HEK293T (cell line): ENCODE results near the gene CLCA1.

Experiments used
- CTCF ChIA-PET: fragments of 350-600 bp; formaldehyde crosslinking; extraction: SDS; loops from one replicate; lab custom pipeline; 2021; ENCODE audit warnings: antibody characterized with exemption, inconsistent platforms; lab: Yijun Ruan, JAX
- POLR2A ChIA-PET: fragments of 350-600 bp; formaldehyde crosslinking; extraction: SDS; loops from one replicate; lab custom pipeline; 2020; ENCODE audit warnings: antibody characterized with exemption, inconsistent platforms; lab: Yijun Ruan, JAX
- DNase-seq: peaks from one replicate; pipeline ENCODE4 v3.0.0; 2012; ENCODE audit warnings: mixed read lengths; ENCODE audit errors: extremely low spot score
- ARNT ChIP-seq: fragments of 450-650 bp; IDR thresholded peaks from 2 replicates; pipeline ENCODE4 v1.6.1; 2017; ENCODE audit warnings: mild to moderate bottlenecking
- BHLHE40 ChIP-seq: fragments of 450-650 bp; IDR thresholded peaks from 2 replicates; pipeline ENCODE4 v1.6.1; 2016; ENCODE audit warnings: mild to moderate bottlenecking, moderate library complexity, borderline replicate concordance
- CTBP1 ChIP-seq: fragments of 450-650 bp; IDR thresholded peaks from 2 replicates; pipeline ENCODE4 v1.6.1; 2016; ENCODE audit warnings: borderline replicate concordance
- ELF4 ChIP-seq: fragments of 450-650 bp; IDR thresholded peaks from 2 replicates; pipeline ENCODE4 v1.6.1; 2017; ENCODE audit warnings: antibody characterized with exemption
- FOXA1 ChIP-seq: fragments of 450-650 bp; IDR thresholded peaks from 2 replicates; pipeline ENCODE4 v1.6.1; 2016; ENCODE audit warnings: mild to moderate bottlenecking
- FOXK2 ChIP-seq: fragments of 450-650 bp; IDR thresholded peaks from 2 replicates; pipeline ENCODE4 v1.6.1; 2016; ENCODE audit warnings: mild to moderate bottlenecking
- FOXM1 ChIP-seq: fragments of 450-650 bp; IDR thresholded peaks from 2 replicates; pipeline ENCODE4 v1.6.1; 2017; ENCODE audit warnings: mild to moderate bottlenecking, borderline replicate concordance
- HDGF ChIP-seq: fragments of 450-650 bp; IDR thresholded peaks from 2 replicates; pipeline ENCODE4 v1.6.1; 2017; ENCODE audit warnings: antibody characterized with exemption, borderline replicate concordance
- L3MBTL2 ChIP-seq: fragments of 450-650 bp; conservative IDR thresholded peaks from 2 replicates; pipeline ENCODE4 v1.6.1; 2016; ENCODE audit warnings: mild to moderate bottlenecking
- LEF1 ChIP-seq: fragments of 450-650 bp; IDR thresholded peaks from 2 replicates; pipeline ENCODE4 v1.6.1; 2017; ENCODE audit warnings: mild to moderate bottlenecking, borderline replicate concordance
- NFRKB ChIP-seq: fragments of 450-650 bp; IDR thresholded peaks from 2 replicates; pipeline ENCODE4 v1.6.1; 2016; ENCODE audit warnings: mild to moderate bottlenecking, moderate library complexity
- SP1 ChIP-seq: fragments of 450-650 bp; IDR thresholded peaks from 2 replicates; pipeline ENCODE4 v1.6.1; 2017
- SUZ12 ChIP-seq: fragments of 450-650 bp; IDR thresholded peaks from 2 replicates; pipeline ENCODE4 v1.6.1; 2016; ENCODE audit warnings: mild to moderate bottlenecking
- TARDBP ChIP-seq: fragments of 450-650 bp; IDR thresholded peaks from 2 replicates; pipeline ENCODE4 v1.6.1; 2016
- ZNF384 ChIP-seq: fragments of 450-650 bp; IDR thresholded peaks from 2 replicates; pipeline ENCODE4 v1.6.1; 2016
- TF ChIP-seq, protein P1 (sequence below): fragments of 450-650 bp; IDR thresholded peaks from 2 replicates; pipeline ENCODE4 v1.6.1; 2016

Gene CLCA1

GRCh38 chr1:86429835-86430234 is 38.9 kb upstream of the CLCA1 start:
- ChIA-PET POLR2A (no interaction called here), CTCF (interaction anchor here (0.7 kb wide), 1 partner anchor 44 kb away, joined by 3 read pairs; no protein-coding TSS in a partner anchor)
- DNase-seq = no peak
- TF ChIP-seq L3MBTL2 (no peak), LEF1 (no peak), ARNT (no peak), ZNF384 (no peak), FOXA1 (no peak), ELF4 (no peak), SP1 (no peak), FOXK2 (no peak), SUZ12 (no peak), NFRKB (no peak), TARDBP (no peak)
- TF ChIP-seq, protein P1, sequence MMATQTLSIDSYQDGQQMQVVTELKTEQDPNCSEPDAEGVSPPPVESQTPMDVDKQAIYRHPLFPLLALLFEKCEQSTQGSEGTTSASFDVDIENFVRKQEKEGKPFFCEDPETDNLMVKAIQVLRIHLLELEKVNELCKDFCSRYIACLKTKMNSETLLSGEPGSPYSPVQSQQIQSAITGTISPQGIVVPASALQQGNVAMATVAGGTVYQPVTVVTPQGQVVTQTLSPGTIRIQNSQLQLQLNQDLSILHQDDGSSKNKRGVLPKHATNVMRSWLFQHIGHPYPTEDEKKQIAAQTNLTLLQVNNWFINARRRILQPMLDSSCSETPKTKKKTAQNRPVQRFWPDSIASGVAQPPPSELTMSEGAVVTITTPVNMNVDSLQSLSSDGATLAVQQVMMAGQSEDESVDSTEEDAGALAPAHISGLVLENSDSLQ = no peak

GRCh38 chr1:86430376-86430775 is 38.4 kb upstream of the CLCA1 start:
- CTCF ChIA-PET = interaction anchor here (0.7 kb wide), 1 partner anchor 43 kb away, joined by 3 read pairs; no protein-coding TSS in a partner anchor
- TF ChIP-seq SUZ12 (no peak), LEF1 (no peak), TARDBP (no peak), ARNT (no peak), FOXK2 (no peak), NFRKB (no peak), CTBP1 (no peak), HDGF (no peak), FOXM1 (no peak), FOXA1 (no peak), SP1 (no peak), BHLHE40 (no peak), ZNF384 (no peak), L3MBTL2 (no peak), ELF4 (no peak)
- TF ChIP-seq, protein P1 = no peak
- no peak for DNase-seq
- POLR2A ChIA-PET = no interaction called here

GRCh38 chr1:86434059-86434458 is 34.7 kb upstream of the CLCA1 start:
- DNase-seq = no peak
- TF ChIP-seq FOXA1 = no peak
- no peak for TF ChIP-seq FOXM1
- TF ChIP-seq SP1 = no peak
- TF ChIP-seq SUZ12 = no peak
- TF ChIP-seq, protein P1 = no peak
- no peak for TF ChIP-seq LEF1
- TF ChIP-seq L3MBTL2 = no peak
- TF ChIP-seq HDGF = no peak
- no peak for TF ChIP-seq BHLHE40
- TF ChIP-seq ELF4 = no peak
- no peak for TF ChIP-seq ARNT
- no peak for TF ChIP-seq ZNF384
- CTCF ChIA-PET = no interaction called here
- POLR2A ChIA-PET = no interaction called here

DNA sequence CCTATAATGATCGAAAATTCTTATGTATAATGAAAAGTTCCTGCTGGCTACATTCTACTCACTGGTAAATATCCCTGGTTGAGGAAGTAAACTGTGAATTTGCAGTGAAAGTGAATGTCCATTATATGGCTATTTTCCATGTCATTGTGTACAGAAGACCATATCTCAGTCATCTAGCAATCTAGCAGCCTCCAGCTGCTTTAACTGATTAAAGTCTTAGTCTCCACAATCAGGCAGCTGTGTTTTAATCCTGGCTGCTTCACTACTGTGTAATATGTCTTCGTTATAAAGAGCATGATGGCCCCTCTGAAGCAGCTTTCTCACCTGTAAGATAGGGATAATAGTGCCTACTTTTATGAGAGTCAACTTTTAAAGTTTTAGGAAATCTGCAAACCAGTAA is 33.4 kb upstream of the CLCA1 start:
- no peak for DNase-seq
- CTCF ChIA-PET = no interaction called here
- POLR2A ChIA-PET = no interaction called here
- no peak for TF ChIP-seq LEF1
- TF ChIP-seq SUZ12 = no peak
- TF ChIP-seq SP1 = no peak
- TF ChIP-seq FOXA1 = no peak
- TF ChIP-seq, protein P1 = no peak
- TF ChIP-seq NFRKB = no peak

GRCh38 chr1:86436041-86436440 is 32.7 kb upstream of the CLCA1 start:
- DNase-seq = no peak
- ChIA-PET POLR2A (no interaction called here), CTCF (interaction anchor here (0.7 kb wide), 1 partner anchor 274 kb away, joined by 9 read pairs; no protein-coding TSS in a partner anchor)
- no peak for TF ChIP-seq HDGF

- TF ChIP-seq ZNF384 (no peak), FOXK2 (no peak), BHLHE40 (no peak), HDGF (no peak), TARDBP (no peak), LEF1 (no peak), L3MBTL2 (no peak), FOXA1 (no peak), CTBP1 (no peak), ELF4 (no peak)
- TF ChIP-seq, protein P1 = no peak
- DNase-seq = no peak
- ChIA-PET CTCF (no interaction called here), POLR2A (interaction anchor here (0.9 kb wide), 1 partner anchor 46 kb away, joined by 3 read pairs; the partner anchor contains the start of gene ODF2L)
Measured at GRCh38 chr1:86441581-86441980, 27.1 kb upstream of the CLCA1 start.
